ENCODE data around the gene MAP4K5. TPM values are rescaled to one million over a fixed set of nuclear protein-coding genes. Genes with fewer than 3 reads are reported as not detected.

MAP4K5 gene
- total RNA-seq, 1 experiment from 2014 or later = 47.9 TPM

- DNase-seq (ENCODE audit: low read depth) = peak; percentile 36
These were observed 129.4 kb downstream of the MAP4K5 start for GRCh38 chr14:50402965-50403364.

GRCh38 chr14:50400461-50400860 is 131.9 kb downstream of the MAP4K5 start:
- DNase-seq (ENCODE audit: low read depth) = no peak

- peak; percentile 15 for DNase-seq (ENCODE audit: low read depth)
These were observed 132.9 kb downstream of the MAP4K5 start for GRCh38 chr14:50399251-50400032.

- no peak for DNase-seq (ENCODE audit: low read depth)
These were observed 134.2 kb downstream of the MAP4K5 start for GRCh38 chr14:50398189-50398580.

GRCh38 chr14:50397390-50398188 is 134.8 kb downstream of the MAP4K5 start:
- DNase-seq (ENCODE audit: low read depth) = peak; percentile 67

GRCh38 chr14:50396631-50397389 is 135.6 kb downstream of the MAP4K5 start, which contains the start of gene CDKL1:
Gene CDKL1 (minus strand): TSS chr14:50396881. CDS start chr14:50395868, 1,013 bp downstream.
- peak; percentile 72 for DNase-seq (ENCODE audit: low read depth)

- DNase-seq (ENCODE audit: low read depth) = no peak
These were observed 136.9 kb downstream of the MAP4K5 start for GRCh38 chr14:50395448-50395847.

GRCh38 chr14:50394713-50395112 is 137.7 kb downstream of the MAP4K5 start:
- no peak for DNase-seq (ENCODE audit: low read depth)

- DNase-seq (ENCODE audit: low read depth) = no peak
These were observed 142.5 kb downstream of the MAP4K5 start for GRCh38 chr14:50389668-50390441.

- no peak for DNase-seq (ENCODE audit: low read depth)
These were observed 144.0 kb downstream of the MAP4K5 start for GRCh38 chr14:50388256-50388931.

GRCh38 chr14:50387548-50387947 is 144.8 kb downstream of the MAP4K5 start:
- DNase-seq (ENCODE audit: low read depth) = no peak

- no peak for DNase-seq (ENCODE audit: low read depth)
These were observed 148.6 kb downstream of the MAP4K5 start for GRCh38 chr14:50383618-50384225.

- DNase-seq (ENCODE audit: low read depth) = no peak
These were observed 150.5 kb downstream of the MAP4K5 start for GRCh38 chr14:50381823-50382287.

GRCh38 chr14:50381008-50381407 is 151.4 kb downstream of the MAP4K5 start:
- DNase-seq (ENCODE audit: low read depth) = no peak

GRCh38 chr14:50380455-50380854 is 151.9 kb downstream of the MAP4K5 start:
- DNase-seq (ENCODE audit: low read depth) = no peak

GRCh38 chr14:50379563-50379962 is 152.8 kb downstream of the MAP4K5 start:
- no peak for DNase-seq (ENCODE audit: low read depth)

GRCh38 chr14:50377550-50378085 is 154.8 kb downstream of the MAP4K5 start:
- DNase-seq (ENCODE audit: low read depth) = no peak

GRCh38 chr14:50375760-50376159 is 156.6 kb downstream of the MAP4K5 start:
- DNase-seq (ENCODE audit: low read depth) = no peak

- DNase-seq (ENCODE audit: low read depth) = no peak
These were observed 158.4 kb downstream of the MAP4K5 start for GRCh38 chr14:50373959-50374358.
